ENCODE measurements around the gene VAMP8. TPM values are rescaled to one million over a fixed set of nuclear protein-coding genes. Genes with fewer than 3 reads are reported as not detected.

VAMP8 gene
- total and polyA plus RNA-seq, 4 donors: 29.2 to 140 (median 79.4) TPM

DNA sequence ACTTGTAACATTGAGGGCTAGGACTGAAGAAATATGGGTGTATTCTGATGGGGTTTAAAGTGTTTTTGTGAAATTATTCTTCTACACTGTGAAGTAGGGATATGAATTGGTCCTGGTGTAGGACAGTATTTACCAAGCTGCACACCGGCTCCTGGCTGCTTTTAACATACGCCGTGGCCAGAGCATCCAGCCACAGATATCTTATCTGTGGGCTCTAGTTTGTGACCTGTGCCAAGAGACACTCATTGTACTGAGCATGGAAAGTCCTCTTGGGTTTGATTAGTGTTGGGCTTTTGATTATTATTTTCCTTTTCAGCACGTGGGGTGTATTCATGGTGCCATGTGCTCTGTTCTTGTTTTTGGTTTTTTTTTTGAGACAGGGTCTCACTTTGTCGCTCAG, 46.6 kb downstream of the VAMP8 start:
- Histone ChIP-seq H3K36me3 (ENCODE audit: control insufficient read depth in 4 of 4, insufficient read depth in 3 of 4, low read depth in 1 of 4, low read length in 3 of 4) (peaks cover 22 to 67% (median 53%) of the 10 kb centered on the region in 4 donors), H3K4me3 (ENCODE audit: low read depth in 1 of 3, low read length in 3 of 3) (no peak overlapping the region), H3K27me3 (ENCODE audit: control insufficient read depth in 4 of 4, insufficient read depth in 4 of 4, low read length in 3 of 4) (no peaks in the 10 kb centered on the region), H3K4me1 (ENCODE audit: control insufficient read depth in 4 of 4, insufficient read depth in 4 of 4, low read length in 3 of 4) (no peaks in the 10 kb centered on the region), H3K27ac (ENCODE audit: low read depth in 1 of 2, low read length in 2 of 2) (no peak overlapping the region), H3K9ac (ENCODE audit: low read depth in 1 of 2, low read length in 2 of 2) (no peak overlapping the region), H3K9me3 (ENCODE audit: control insufficient read depth in 4 of 4, low read length in 3 of 4) (no peaks in the 10 kb centered on the region)
- DNase-seq (ENCODE audit: low spot score): no peak
- TF ChIP-seq GABPA (IDR thresholded peaks at IDR 0.05 in 1 of 2, conservative IDR thresholded peaks at IDR 0.05 in 1 of 2) (no peak), FOXA2 (IDR thresholded peaks at IDR 0.05) (no peak), EGR1 (IDR thresholded peaks at IDR 0.05; ENCODE audit: low read depth in 2 of 2) (no peak), SP1 (IDR thresholded peaks at IDR 0.05) (no peak), FOXA1 (IDR thresholded peaks at IDR 0.05) (no peak), TAF1 (conservative IDR thresholded peaks at IDR 0.05) (no peak), HNF4A (conservative IDR thresholded peaks at IDR 0.05) (no peak), RAD21 (IDR thresholded peaks at IDR 0.05) (no peak), HNF4G (IDR thresholded peaks at IDR 0.05) (no peak), YY1 (IDR thresholded peaks at IDR 0.05) (no peak), NR2F2 (IDR thresholded peaks at IDR 0.05) (no peak), RXRA (IDR thresholded peaks at IDR 0.05) (no peak), JUND (IDR thresholded peaks at IDR 0.05) (no peak)
- TF ChIP-seq, protein P1, sequence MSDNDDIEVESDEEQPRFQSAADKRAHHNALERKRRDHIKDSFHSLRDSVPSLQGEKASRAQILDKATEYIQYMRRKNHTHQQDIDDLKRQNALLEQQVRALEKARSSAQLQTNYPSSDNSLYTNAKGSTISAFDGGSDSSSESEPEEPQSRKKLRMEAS (IDR thresholded peaks at IDR 0.05): no peak
- TF ChIP-seq, protein P2, sequence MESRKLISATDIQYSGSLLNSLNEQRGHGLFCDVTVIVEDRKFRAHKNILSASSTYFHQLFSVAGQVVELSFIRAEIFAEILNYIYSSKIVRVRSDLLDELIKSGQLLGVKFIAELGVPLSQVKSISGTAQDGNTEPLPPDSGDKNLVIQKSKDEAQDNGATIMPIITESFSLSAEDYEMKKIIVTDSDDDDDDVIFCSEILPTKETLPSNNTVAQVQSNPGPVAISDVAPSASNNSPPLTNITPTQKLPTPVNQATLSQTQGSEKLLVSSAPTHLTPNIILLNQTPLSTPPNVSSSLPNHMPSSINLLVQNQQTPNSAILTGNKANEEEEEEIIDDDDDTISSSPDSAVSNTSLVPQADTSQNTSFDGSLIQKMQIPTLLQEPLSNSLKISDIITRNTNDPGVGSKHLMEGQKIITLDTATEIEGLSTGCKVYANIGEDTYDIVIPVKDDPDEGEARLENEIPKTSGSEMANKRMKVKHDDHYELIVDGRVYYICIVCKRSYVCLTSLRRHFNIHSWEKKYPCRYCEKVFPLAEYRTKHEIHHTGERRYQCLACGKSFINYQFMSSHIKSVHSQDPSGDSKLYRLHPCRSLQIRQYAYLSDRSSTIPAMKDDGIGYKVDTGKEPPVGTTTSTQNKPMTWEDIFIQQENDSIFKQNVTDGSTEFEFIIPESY (IDR thresholded peaks at IDR 0.05): no peak
- TF ChIP-seq, protein P3, sequence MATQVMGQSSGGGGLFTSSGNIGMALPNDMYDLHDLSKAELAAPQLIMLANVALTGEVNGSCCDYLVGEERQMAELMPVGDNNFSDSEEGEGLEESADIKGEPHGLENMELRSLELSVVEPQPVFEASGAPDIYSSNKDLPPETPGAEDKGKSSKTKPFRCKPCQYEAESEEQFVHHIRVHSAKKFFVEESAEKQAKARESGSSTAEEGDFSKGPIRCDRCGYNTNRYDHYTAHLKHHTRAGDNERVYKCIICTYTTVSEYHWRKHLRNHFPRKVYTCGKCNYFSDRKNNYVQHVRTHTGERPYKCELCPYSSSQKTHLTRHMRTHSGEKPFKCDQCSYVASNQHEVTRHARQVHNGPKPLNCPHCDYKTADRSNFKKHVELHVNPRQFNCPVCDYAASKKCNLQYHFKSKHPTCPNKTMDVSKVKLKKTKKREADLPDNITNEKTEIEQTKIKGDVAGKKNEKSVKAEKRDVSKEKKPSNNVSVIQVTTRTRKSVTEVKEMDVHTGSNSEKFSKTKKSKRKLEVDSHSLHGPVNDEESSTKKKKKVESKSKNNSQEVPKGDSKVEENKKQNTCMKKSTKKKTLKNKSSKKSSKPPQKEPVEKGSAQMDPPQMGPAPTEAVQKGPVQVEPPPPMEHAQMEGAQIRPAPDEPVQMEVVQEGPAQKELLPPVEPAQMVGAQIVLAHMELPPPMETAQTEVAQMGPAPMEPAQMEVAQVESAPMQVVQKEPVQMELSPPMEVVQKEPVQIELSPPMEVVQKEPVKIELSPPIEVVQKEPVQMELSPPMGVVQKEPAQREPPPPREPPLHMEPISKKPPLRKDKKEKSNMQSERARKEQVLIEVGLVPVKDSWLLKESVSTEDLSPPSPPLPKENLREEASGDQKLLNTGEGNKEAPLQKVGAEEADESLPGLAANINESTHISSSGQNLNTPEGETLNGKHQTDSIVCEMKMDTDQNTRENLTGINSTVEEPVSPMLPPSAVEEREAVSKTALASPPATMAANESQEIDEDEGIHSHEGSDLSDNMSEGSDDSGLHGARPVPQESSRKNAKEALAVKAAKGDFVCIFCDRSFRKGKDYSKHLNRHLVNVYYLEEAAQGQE (IDR thresholded peaks at IDR 0.05): no peak
- TF ChIP-seq, protein P4, sequence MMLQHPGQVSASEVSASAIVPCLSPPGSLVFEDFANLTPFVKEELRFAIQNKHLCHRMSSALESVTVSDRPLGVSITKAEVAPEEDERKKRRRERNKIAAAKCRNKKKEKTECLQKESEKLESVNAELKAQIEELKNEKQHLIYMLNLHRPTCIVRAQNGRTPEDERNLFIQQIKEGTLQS (IDR thresholded peaks at IDR 0.05): no peak
- WGBS: 93% methylated on average over 5 of the region's 5 CpGs

DNA sequence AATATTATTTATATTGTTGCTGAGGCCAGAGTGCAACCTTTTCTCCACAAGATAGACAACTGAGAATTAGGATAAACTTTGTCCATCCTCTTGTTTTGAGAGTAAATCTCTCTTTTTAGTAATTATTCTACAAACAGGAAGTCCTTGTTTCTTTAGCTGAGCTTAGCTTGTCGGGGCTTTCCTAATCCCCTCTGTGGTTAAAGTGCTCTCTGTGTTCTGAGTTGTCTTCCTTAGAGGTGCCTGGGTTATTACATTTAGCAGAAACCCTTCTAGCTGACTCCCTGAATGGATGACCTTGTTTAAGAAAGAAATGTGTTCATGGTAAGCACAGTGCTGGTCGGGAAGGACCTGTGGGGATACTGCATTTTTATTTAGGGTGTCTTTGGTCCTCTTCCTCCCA, 51.3 kb downstream of the VAMP8 start:
- Histone ChIP-seq H3K4me1 (ENCODE audit: control insufficient read depth in 4 of 4, insufficient read depth in 4 of 4, low read length in 3 of 4) (no peaks in the 10 kb centered on the region), H3K4me3 (ENCODE audit: low read depth in 1 of 3, low read length in 3 of 3) (no peak overlapping the region), H3K9me3 (ENCODE audit: control insufficient read depth in 4 of 4, low read length in 3 of 4) (no peaks in the 10 kb centered on the region), H3K36me3 (ENCODE audit: control insufficient read depth in 4 of 4, insufficient read depth in 3 of 4, low read depth in 1 of 4, low read length in 3 of 4) (peaks cover 15 to 69% (median 50%) of the 10 kb centered on the region in 4 donors), H3K9ac (ENCODE audit: low read depth in 1 of 2, low read length in 2 of 2) (no peak overlapping the region), H3K27me3 (ENCODE audit: control insufficient read depth in 4 of 4, insufficient read depth in 4 of 4, low read length in 3 of 4) (no peaks in the 10 kb centered on the region), H3K27ac (ENCODE audit: low read depth in 1 of 2, low read length in 2 of 2) (no peak overlapping the region)
- TF ChIP-seq RXRA (IDR thresholded peaks at IDR 0.05) (no peak), EGR1 (IDR thresholded peaks at IDR 0.05; ENCODE audit: low read depth in 2 of 2) (no peak), HNF4A (conservative IDR thresholded peaks at IDR 0.05) (no peak), NR2F2 (IDR thresholded peaks at IDR 0.05) (no peak), TAF1 (conservative IDR thresholded peaks at IDR 0.05) (no peak), FOXA2 (IDR thresholded peaks at IDR 0.05) (no peak), FOXA1 (IDR thresholded peaks at IDR 0.05) (no peak), SP1 (IDR thresholded peaks at IDR 0.05) (no peak), YY1 (IDR thresholded peaks at IDR 0.05) (no peak), JUND (IDR thresholded peaks at IDR 0.05) (no peak)
- TF ChIP-seq, protein P1 (IDR thresholded peaks at IDR 0.05): no peak
- TF ChIP-seq, protein P5, sequence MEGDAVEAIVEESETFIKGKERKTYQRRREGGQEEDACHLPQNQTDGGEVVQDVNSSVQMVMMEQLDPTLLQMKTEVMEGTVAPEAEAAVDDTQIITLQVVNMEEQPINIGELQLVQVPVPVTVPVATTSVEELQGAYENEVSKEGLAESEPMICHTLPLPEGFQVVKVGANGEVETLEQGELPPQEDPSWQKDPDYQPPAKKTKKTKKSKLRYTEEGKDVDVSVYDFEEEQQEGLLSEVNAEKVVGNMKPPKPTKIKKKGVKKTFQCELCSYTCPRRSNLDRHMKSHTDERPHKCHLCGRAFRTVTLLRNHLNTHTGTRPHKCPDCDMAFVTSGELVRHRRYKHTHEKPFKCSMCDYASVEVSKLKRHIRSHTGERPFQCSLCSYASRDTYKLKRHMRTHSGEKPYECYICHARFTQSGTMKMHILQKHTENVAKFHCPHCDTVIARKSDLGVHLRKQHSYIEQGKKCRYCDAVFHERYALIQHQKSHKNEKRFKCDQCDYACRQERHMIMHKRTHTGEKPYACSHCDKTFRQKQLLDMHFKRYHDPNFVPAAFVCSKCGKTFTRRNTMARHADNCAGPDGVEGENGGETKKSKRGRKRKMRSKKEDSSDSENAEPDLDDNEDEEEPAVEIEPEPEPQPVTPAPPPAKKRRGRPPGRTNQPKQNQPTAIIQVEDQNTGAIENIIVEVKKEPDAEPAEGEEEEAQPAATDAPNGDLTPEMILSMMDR (IDR thresholded peaks at IDR 0.05; ENCODE audit: low read depth, low read length, missing input control): no peak
- TF ChIP-seq, protein P3 (IDR thresholded peaks at IDR 0.05): no peak
- TF ChIP-seq, protein P4 (IDR thresholded peaks at IDR 0.05): no peak
- no peak for DNase-seq (ENCODE audit: low spot score)
- 75% methylated on average over 2 of the region's 2 CpGs for WGBS
